Measurements from ENCODE around the gene GLIPR1.

GRCh38 chr12:75437564-75437963 is 43.0 kb upstream of the GLIPR1 start:
- TF ChIP-seq EZH2 (IDR thresholded peaks at IDR 0.05; ENCODE audit: borderline replicate concordance, low read length) = no peak
- TF ChIP-seq CTCF (IDR thresholded peaks at IDR 0.05; ENCODE audit: low read length) = peak; percentile 57
